Measurements from ENCODE around the gene C14orf119.

Gene C14orf119

DNA sequence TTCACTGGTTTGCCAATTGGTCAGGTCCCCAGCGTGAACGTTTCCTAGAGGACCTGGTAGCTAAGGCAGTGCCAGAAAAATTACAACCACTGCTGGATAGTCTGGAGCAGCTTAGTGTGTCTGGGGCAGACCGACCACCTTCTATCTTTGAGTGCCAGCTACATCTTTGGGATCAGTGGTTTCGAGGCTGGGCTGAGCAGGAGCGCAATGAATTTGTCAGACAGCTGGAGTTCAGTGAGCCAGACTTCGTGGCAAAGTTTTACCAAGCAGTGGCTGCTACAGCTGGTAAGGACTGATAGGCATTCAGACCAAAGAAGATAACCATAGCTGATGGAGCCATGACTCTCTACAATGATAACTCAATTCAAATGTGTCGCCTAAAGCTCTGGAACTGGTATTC, 2.5 kb downstream of the C14orf119 start:
- peaks cover 51% of the 10 kb centered on the region for H3K4me1 ChIP-seq
- no peak overlapping the region for H3K4me3 ChIP-seq
- peak overlapping the region; percentile 88; the same call in 1 of the 2 replicates for H3K4me2 ChIP-seq
- H3K27me3 ChIP-seq = no peaks in the 10 kb centered on the region
- no peak for TF ChIP-seq Cebpa-rat (IDR thresholded peaks at IDR 0.05)
- peaks cover 50% of the 10 kb centered on the region for H4K20me1 ChIP-seq
- H3K9me3 ChIP-seq = no peaks in the 10 kb centered on the region
- H3K27ac ChIP-seq = no peak overlapping the region
- H3K9ac ChIP-seq = no peak overlapping the region
- H3K36me3 ChIP-seq = peaks cover 28% of the 10 kb centered on the region

- Histone ChIP-seq H3K4me2 (no peak overlapping the region), H3K9me3 (no peaks in the 10 kb centered on the region), H3K27ac (no peak overlapping the region), H3K4me3 (no peak overlapping the region), H3K27me3 (no peaks in the 10 kb centered on the region), H3K36me3 (peaks cover 22% of the 10 kb centered on the region), H4K20me1 (peaks cover 35% of the 10 kb centered on the region), H3K4me1 (peaks cover 38% of the 10 kb centered on the region), H3K9ac (no peak overlapping the region)
- no peak for TF ChIP-seq Cebpa-rat (IDR thresholded peaks at IDR 0.05)
Measured at GRCh38 chr14:23099212-23099861, 4.0 kb downstream of the C14orf119 start.

DNA sequence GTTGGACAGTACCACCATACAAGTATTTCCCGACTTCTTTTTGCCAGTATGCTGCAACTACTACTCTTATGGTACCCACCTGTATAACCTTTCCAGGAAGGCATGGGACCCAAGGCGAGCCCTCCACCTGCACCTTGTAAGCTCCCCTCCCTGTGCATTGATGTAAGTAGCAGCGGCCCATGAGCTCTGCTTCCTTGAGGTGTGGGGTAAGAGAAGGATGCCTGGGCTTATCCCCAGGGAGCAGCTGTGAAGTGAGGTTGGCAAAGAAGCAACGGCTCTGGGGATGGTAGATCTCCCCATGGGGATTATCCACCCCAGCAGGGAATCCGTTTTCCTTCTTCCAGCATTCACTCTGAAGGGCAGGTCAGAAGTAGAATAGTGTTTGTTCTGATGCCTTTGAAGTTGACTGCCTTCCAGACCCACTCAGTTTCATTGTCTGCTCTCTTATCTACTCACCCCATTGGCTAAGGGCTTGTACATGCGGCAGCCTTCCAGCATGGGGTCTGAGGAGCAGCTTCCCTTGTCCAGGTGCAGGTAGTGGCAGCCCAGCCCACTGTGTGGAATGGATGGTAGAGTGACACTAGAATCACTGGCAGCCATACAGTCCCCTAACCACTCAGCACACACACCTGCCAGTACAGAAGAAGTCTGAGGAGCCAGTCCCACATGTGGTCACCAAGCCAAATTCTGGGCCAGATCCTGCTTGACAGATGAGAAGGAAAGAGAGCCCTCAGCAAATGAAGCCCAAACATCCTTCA, 6.1 kb downstream of the C14orf119 start:
- no peak for TF ChIP-seq Cebpa-rat (IDR thresholded peaks at IDR 0.05)
- Histone ChIP-seq H3K4me3 (no peak overlapping the region), H3K4me1 (peaks cover 33% of the 10 kb centered on the region), H3K27ac (no peak overlapping the region), H3K36me3 (peaks cover 22% of the 10 kb centered on the region), H4K20me1 (peaks cover 32% of the 10 kb centered on the region), H3K9ac (no peak overlapping the region), H3K4me2 (peak overlapping the region; percentile 36), H3K27me3 (no peaks in the 10 kb centered on the region), H3K9me3 (no peaks in the 10 kb centered on the region)

GRCh38 chr14:23101986-23102625, 6.8 kb downstream of the C14orf119 start:
- peaks cover 25% of the 10 kb centered on the region for H4K20me1 ChIP-seq
- H3K4me3 ChIP-seq = no peak overlapping the region
- H3K4me2 ChIP-seq = no peak overlapping the region
- H3K36me3 ChIP-seq = peaks cover 22% of the 10 kb centered on the region
- no peak overlapping the region for H3K9ac ChIP-seq
- H3K27me3 ChIP-seq = no peaks in the 10 kb centered on the region
- no peak overlapping the region for H3K27ac ChIP-seq
- no peaks in the 10 kb centered on the region for H3K9me3 ChIP-seq
- TF ChIP-seq Cebpa-rat (IDR thresholded peaks at IDR 0.05) = no peak
- H3K4me1 ChIP-seq = peaks cover 26% of the 10 kb centered on the region

- Histone ChIP-seq H3K4me1 (peaks cover 19% of the 10 kb centered on the region), H3K9me3 (no peaks in the 10 kb centered on the region), H3K4me3 (no peak overlapping the region), H3K4me2 (no peak overlapping the region), H3K27me3 (no peaks in the 10 kb centered on the region), H3K9ac (no peak overlapping the region), H3K27ac (no peak overlapping the region), H3K36me3 (peaks cover 17% of the 10 kb centered on the region), H4K20me1 (peaks cover 18% of the 10 kb centered on the region)
- TF ChIP-seq Cebpa-rat (IDR thresholded peaks at IDR 0.05) = no peak
Measured at GRCh38 chr14:23102801-23103200, 7.5 kb downstream of the C14orf119 start.

- no peak overlapping the region for H3K4me2 ChIP-seq
- peaks cover 7% of the 10 kb centered on the region for H3K9me3 ChIP-seq
- H3K4me3 ChIP-seq = no peak overlapping the region
- no peak overlapping the region for H3K9ac ChIP-seq
- TF ChIP-seq Cebpa-rat (IDR thresholded peaks at IDR 0.05) = no peak
- peaks cover 12% of the 10 kb centered on the region for H4K20me1 ChIP-seq
- H3K27ac ChIP-seq = no peak overlapping the region
- peaks cover 9% of the 10 kb centered on the region for H3K36me3 ChIP-seq
- H3K27me3 ChIP-seq = no peaks in the 10 kb centered on the region
- H3K4me1 ChIP-seq = peaks cover 15% of the 10 kb centered on the region
Measured at GRCh38 chr14:23103581-23103980, 8.3 kb downstream of the C14orf119 start.

DNA sequence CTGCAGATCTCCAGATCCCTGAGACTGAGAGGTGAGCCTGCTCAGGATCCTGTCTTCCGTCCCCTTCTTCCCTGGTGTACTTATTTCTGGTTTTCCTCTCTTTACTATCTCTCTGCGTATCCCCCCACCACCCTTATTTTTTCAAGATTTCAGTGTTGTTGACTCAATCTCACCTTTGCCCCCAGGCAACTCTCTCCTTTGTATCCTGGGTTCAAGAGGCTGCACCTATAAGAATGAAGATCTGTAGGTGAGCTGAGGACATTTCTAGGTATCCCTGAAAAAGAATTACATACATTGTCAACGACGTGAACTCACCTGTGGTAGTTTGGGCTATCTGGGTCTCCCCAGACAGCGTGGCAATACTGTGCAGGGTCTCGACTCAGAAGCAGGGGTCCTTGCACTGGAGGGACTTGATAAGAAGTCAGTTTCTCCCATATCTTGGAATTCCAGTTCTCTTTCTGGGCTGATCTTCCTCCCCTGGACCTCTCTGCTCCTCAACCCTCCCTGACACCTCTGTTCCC, 8.8 kb downstream of the C14orf119 start:
- no peak for TF ChIP-seq Cebpa-rat (IDR thresholded peaks at IDR 0.05)
- no peak overlapping the region for H3K4me3 ChIP-seq

DNA sequence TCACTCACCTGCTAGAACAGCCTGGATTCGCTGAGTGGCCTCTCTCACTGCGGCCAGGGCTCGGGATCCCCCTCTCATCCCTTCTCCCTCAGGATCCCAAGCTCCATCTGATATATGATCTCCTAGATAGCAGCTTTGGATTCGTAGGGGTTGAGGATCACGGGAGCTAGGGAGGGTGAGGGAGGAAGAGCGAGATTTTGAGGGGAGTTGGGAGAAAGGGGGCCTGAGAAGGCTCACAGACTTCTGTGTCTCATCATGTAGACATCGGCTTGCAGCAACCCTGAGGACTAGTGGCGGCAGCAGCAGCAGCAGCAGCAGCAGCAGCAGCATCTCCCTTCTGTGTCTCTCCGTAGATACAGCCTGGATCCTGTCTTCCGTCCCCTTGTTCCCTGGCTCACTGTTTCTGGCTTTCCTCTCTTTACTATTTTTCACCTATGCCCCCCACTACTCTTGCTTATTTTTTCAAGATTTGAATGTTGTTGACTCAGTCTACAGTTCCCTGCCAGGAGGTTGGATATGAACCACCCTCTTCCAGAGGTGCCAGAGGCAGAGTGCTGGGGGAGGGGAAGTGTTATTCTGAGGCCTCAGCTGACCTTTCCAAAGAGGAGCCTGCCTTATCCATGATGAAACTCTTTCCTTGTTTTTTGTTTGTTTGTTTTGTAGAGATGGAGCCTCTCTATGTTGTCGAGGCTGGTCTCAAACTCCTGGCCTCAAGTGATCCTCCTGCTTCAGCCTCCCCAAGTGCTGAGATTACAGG, 9.5 kb downstream of the C14orf119 start, which contains the start of gene CIROP:
CIROP (minus strand) TSS at position 399 of the 757 bp plus-strand sequence; CDS start at position 330, 69 bp downstream.
- no peak within 1 kb of the TSS for H3K4me2 ChIP-seq
- no peaks in the 10 kb centered on the region for H3K27me3 ChIP-seq
- no peaks in the 10 kb centered on the region for H3K36me3 ChIP-seq
- no peak within 1 kb of the TSS for H3K9ac ChIP-seq
- peaks cover 15% of the 10 kb centered on the region for H3K4me1 ChIP-seq
- H3K4me3 ChIP-seq = no peak within 1 kb of the TSS
- no peak within 1 kb of the TSS for H3K27ac ChIP-seq
- H4K20me1 ChIP-seq = peaks cover 5% of the 10 kb centered on the region; the same call in 1 of the 2 replicates
- TF ChIP-seq Cebpa-rat (IDR thresholded peaks at IDR 0.05) = no peak
- H3K9me3 ChIP-seq = peaks cover 11% of the 10 kb centered on the region

More for the DNA sequence above, 8.8 kb downstream of the C14orf119 start:
- Histone ChIP-seq H3K4me2 (no peak overlapping the region), H3K9me3 (peaks cover 11% of the 10 kb centered on the region), H3K36me3 (peaks cover 4% of the 10 kb centered on the region), H3K27ac (no peak overlapping the region), H3K9ac (no peak overlapping the region), H4K20me1 (peaks cover 11% of the 10 kb centered on the region), H3K4me1 (peaks cover 15% of the 10 kb centered on the region), H3K27me3 (no peaks in the 10 kb centered on the region)

GRCh38 chr14:23105348-23105824, 10.1 kb downstream of the C14orf119 start:
- H3K27ac ChIP-seq = no peak overlapping the region
- H3K27me3 ChIP-seq = no peaks in the 10 kb centered on the region
- H3K9ac ChIP-seq = no peak overlapping the region
- H4K20me1 ChIP-seq = no peaks in the 10 kb centered on the region; the same call in 1 of the 2 replicates
- peaks cover 12% of the 10 kb centered on the region for H3K4me1 ChIP-seq
- no peaks in the 10 kb centered on the region for H3K36me3 ChIP-seq
- no peak for TF ChIP-seq Cebpa-rat (IDR thresholded peaks at IDR 0.05)
- H3K4me2 ChIP-seq = no peak overlapping the region
- H3K9me3 ChIP-seq = peaks cover 11% of the 10 kb centered on the region
- H3K4me3 ChIP-seq = no peak overlapping the region
